NT2/D1 (cell line): ENCODE data around the gene S100A8.

Experiments used
- SUZ12 ChIP-seq: IDR thresholded peaks from 2 replicates; pipeline ENCODE4 v1.6.1; 2011; ENCODE audit not compliant: insufficient read length, insufficient read depth; ENCODE audit errors: extremely low read depth
- YY1 ChIP-seq: IDR thresholded peaks from 2 replicates; pipeline ENCODE4 v1.6.1; 2011; ENCODE audit not compliant: insufficient read length, insufficient read depth
- ZNF274 ChIP-seq: IDR thresholded peaks from 2 replicates; pipeline ENCODE4 v1.6.1; 2011; ENCODE audit warnings: mild to moderate bottlenecking, low read depth, low read length

- TF ChIP-seq ZNF274 (no peak), SUZ12 (no peak), YY1 (no peak)
Observed at GRCh38 chr1:153387001-153387400, 3.9 kb downstream of the S100A8 start.
